Measurements from ENCODE around the gene MAP3K6.

The MAP3K6 gene

DNA sequence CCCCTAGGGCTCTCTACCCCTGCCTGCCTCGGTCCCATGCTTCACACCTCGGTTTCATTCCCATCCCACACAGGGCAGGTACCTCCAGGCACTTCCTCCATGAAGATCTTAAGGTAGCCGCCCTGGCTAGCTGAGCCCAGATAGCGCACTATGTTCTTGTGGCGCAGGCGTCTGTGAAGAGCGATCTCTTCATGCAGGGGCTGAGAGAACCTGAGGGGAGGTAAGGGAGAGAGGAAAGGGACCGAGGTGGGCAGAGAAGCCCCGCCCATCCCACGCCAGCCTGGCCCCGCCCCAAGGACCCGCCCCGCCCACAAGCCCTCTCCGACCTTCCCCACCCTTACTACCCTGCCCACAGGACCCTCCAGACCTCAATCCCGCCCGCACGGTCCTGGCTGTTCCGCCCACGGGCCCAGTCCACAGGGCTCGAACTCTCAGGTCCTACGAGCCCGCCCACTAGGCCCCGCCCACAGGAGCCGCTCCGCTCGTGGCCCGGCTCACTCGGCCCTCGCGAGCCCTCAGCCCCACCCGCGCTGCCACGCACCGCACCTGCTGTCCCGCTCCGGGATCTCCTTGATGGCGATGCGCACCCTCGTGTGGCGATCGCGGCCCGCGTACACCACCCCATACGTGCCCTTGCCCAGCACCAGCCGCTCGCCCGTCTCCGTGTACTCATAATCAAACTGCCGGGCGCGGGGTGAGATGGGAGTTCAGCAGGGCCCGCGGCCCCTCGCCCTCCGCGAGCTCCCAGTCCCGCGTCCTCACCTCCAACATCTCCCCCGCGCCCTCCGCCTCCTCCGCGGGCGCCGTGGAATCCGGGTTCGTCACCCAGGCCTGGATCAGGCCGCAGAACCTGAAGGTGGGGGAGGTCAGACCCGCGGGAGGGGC lies 6.4 kb downstream of the MAP3K6 start:
- Mint-ChIP-seq H3K27me3 (peaks cover 38% of the 10 kb centered on the region), H3K36me3 (ENCODE audit: low read depth) (peaks cover 92% of the 10 kb centered on the region), H3K4me1 (ENCODE audit: low read depth) (peaks cover 49% of the 10 kb centered on the region), H3K27ac (no peak overlapping the region), H3K4me3 (peak overlapping the region; percentile 65), H3K9me3 (no peaks in the 10 kb centered on the region)
- intact Hi-C loops (cut with micrococcal nuclease) = no loop called here

- intact Hi-C loops (cut with micrococcal nuclease) = no loop called here
- peaks cover 43% of the 10 kb centered on the region for H3K4me1 Mint-ChIP-seq (ENCODE audit: low read depth)
- H3K27ac Mint-ChIP-seq = no peak overlapping the region
- H3K9me3 Mint-ChIP-seq = no peaks in the 10 kb centered on the region
- H3K4me3 Mint-ChIP-seq = peak overlapping the region; percentile 65
- H3K27me3 Mint-ChIP-seq = peaks cover 38% of the 10 kb centered on the region
- H3K36me3 Mint-ChIP-seq (ENCODE audit: low read depth) = peaks cover 97% of the 10 kb centered on the region
These were observed 7.0 kb downstream of the MAP3K6 start for GRCh38 chr1:27359822-27360158.

- Mint-ChIP-seq H3K4me1 (ENCODE audit: low read depth) (peaks cover 35% of the 10 kb centered on the region), H3K36me3 (ENCODE audit: low read depth) (peaks cover 95% of the 10 kb centered on the region), H3K27me3 (peaks cover 38% of the 10 kb centered on the region), H3K27ac (no peak overlapping the region), H3K4me3 (no peak overlapping the region), H3K9me3 (no peaks in the 10 kb centered on the region)
- intact Hi-C loops (cut with micrococcal nuclease) = no loop called here
These were observed 7.8 kb downstream of the MAP3K6 start for GRCh38 chr1:27358928-27359313.

DNA sequence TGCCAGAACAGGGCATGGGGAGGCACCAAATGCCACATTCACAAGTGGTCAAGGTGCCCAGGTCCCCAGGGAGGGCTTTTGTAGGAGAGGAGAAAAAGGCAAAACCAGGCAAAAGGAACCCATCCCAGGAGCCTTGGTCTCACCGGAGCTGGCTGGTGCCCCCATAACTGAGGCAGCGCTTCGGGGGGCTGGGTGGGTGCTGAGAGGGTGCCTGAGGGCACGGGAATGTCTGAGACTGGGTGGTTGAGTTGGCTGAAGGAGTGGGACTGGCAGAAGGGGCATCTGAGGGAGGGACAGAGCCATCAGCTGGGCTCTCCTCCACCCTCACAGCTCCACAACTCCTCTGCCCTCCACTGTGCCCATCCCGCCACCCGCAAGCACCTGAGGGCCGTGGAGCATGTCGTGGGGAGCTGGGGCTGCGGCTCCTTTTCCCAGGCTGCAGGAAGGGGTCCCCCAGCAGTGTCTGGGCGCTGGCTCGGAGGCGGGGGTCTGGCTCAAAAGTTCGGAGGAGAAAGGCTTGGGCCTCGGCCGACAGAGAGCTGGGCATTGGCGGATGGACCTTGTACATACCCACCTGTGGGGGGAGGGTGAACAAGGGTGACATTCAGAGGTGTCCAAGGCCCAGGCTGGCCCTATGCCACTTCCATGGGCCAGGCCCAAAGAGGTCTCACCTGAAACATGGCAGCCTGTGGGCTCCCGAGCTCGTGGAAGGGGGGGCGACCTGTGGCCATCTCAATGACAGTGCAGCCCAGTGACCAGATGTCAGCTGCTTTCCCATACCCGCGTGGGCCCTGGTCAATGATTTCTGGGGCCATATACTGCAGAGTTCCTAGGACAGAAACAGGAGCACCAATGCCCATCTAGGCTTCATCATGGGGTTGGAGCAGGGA lies 8.5 kb downstream of the MAP3K6 start:
- peaks cover 95% of the 10 kb centered on the region for H3K36me3 Mint-ChIP-seq (ENCODE audit: low read depth)
- H3K27me3 Mint-ChIP-seq = peaks cover 38% of the 10 kb centered on the region
- no peak overlapping the region for H3K27ac Mint-ChIP-seq
- intact Hi-C loops (cut with micrococcal nuclease) = no loop called here
- H3K4me1 Mint-ChIP-seq (ENCODE audit: low read depth) = peaks cover 35% of the 10 kb centered on the region
- no peaks in the 10 kb centered on the region for H3K9me3 Mint-ChIP-seq
- H3K4me3 Mint-ChIP-seq = no peak overlapping the region

DNA sequence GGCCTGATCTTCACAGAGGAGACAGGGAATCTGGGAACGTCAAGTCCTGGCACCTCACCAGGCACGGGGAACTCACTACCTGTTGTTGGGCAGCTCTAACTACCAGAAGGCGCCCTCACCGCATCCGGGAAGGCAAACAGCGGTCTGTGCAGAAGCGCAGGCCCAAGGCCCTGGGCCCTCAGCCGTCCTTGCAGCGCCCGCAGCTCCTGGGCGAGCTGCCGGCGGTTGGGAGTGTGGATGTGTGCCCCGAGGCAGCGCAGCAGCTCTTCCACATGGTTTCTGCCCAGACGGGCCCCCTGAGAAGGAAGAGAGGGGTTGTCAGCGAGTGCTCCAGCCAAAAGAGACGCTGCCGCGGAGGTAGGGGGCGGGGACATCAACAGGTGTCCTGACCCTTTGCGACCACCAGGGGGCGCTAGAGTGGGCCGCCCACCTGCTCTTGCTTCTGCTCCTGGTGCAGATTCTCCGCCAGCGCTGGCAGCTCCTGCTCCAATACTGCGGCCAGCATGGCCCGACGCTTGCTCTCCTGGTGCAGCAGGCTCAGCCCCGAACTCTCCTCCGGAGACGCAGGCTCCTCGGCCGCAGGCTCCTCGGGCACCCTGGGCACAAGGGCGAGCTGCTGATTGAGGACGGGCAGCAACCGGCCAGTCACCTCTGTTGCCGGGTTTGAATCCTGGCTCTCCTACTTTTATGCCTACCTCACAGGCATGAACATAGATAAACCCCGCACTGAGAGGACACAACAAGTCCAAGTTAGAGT lies 9.3 kb downstream of the MAP3K6 start:
- intact Hi-C loops (cut with micrococcal nuclease) = loop anchor here (1.0 to 2.0 kb wide), 4 partner anchors 8 to 57 kb away; partner anchors contain the start of gene GPR3
- peaks cover 38% of the 10 kb centered on the region for H3K27me3 Mint-ChIP-seq
- no peaks in the 10 kb centered on the region for H3K9me3 Mint-ChIP-seq
- H3K4me1 Mint-ChIP-seq (ENCODE audit: low read depth) = peaks cover 35% of the 10 kb centered on the region
- H3K36me3 Mint-ChIP-seq (ENCODE audit: low read depth) = peaks cover 94% of the 10 kb centered on the region
- no peak overlapping the region for H3K4me3 Mint-ChIP-seq
- no peak overlapping the region for H3K27ac Mint-ChIP-seq

- Mint-ChIP-seq H3K27me3 (peaks cover 36% of the 10 kb centered on the region), H3K36me3 (ENCODE audit: low read depth) (peaks cover 87% of the 10 kb centered on the region), H3K4me3 (no peak overlapping the region), H3K27ac (no peak overlapping the region), H3K9me3 (no peaks in the 10 kb centered on the region), H3K4me1 (ENCODE audit: low read depth) (peaks cover 35% of the 10 kb centered on the region)
- intact Hi-C loops (cut with micrococcal nuclease) = loop anchor here (1.0 to 2.0 kb wide), 4 partner anchors 9 to 56 kb away; partner anchors contain the start of gene GPR3
These were observed 10.0 kb downstream of the MAP3K6 start for GRCh38 chr1:27356619-27357280.

DNA sequence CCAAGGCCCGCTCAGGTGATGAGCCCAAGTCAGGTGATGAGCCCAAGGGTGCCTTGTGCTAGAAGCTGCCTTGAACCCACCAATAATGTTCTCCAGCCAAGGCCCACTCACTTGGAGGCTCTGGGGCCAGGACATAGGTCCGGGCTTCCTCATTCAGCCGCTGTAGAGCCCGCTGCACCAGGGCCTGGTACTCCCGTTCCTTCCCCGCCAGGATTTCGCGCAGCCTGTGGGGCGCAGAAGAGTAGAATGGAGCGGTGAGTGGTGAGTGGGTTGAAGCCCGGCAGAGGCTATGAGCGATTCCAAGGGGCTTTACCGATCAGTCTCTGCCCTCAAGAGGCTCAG lies 10.5 kb downstream of the MAP3K6 start:
- no peak overlapping the region for H3K4me3 Mint-ChIP-seq
- H3K36me3 Mint-ChIP-seq (ENCODE audit: low read depth) = peaks cover 85% of the 10 kb centered on the region
- no peak overlapping the region for H3K27ac Mint-ChIP-seq
- intact Hi-C loops (cut with micrococcal nuclease) = loop anchor here (2.0 kb wide), 1 partner anchor 55 kb away; no protein-coding TSS in a partner anchor
- H3K27me3 Mint-ChIP-seq = peaks cover 35% of the 10 kb centered on the region
- H3K4me1 Mint-ChIP-seq (ENCODE audit: low read depth) = peaks cover 35% of the 10 kb centered on the region
- no peaks in the 10 kb centered on the region for H3K9me3 Mint-ChIP-seq

DNA sequence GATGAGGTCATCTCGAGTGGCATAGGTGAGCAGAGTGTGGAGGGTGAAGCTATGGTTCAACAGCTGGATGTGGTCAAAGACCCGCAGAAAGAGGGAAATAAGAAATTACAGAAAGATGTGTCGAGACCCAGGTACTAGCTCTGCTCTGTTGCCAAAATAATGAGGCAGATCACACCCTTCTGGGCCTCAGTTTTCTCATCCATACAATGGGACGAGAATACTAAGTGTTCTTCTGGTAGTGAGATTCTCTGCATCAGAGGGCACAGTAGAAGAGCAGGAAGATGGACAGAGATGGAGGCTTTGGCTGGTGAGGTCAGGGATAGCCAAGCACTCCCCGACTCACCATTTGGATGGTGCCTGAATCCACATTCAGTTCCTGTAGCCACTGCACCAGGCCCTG lies 11.1 kb downstream of the MAP3K6 start:
- Mint-ChIP-seq H3K4me1 (ENCODE audit: low read depth) (peaks cover 29% of the 10 kb centered on the region), H3K27me3 (peaks cover 30% of the 10 kb centered on the region), H3K9me3 (no peaks in the 10 kb centered on the region), H3K36me3 (ENCODE audit: low read depth) (peaks cover 85% of the 10 kb centered on the region), H3K4me3 (no peak overlapping the region), H3K27ac (no peak overlapping the region)
- intact Hi-C loops (cut with micrococcal nuclease) = loop anchor here (2.0 kb wide), 1 partner anchor 55 kb away; no protein-coding TSS in a partner anchor

- Mint-ChIP-seq H3K9me3 (no peaks in the 10 kb centered on the region), H3K4me1 (ENCODE audit: low read depth) (peaks cover 16% of the 10 kb centered on the region), H3K36me3 (ENCODE audit: low read depth) (peaks cover 73% of the 10 kb centered on the region), H3K4me3 (no peak overlapping the region), H3K27ac (no peak overlapping the region), H3K27me3 (peaks cover 13% of the 10 kb centered on the region)
- intact Hi-C loops (cut with micrococcal nuclease) = no loop called here
These were observed 13.1 kb downstream of the MAP3K6 start for GRCh38 chr1:27353629-27354028.

- Mint-ChIP-seq H3K36me3 (ENCODE audit: low read depth) (peaks cover 69% of the 10 kb centered on the region), H3K4me1 (ENCODE audit: low read depth) (peaks cover 15% of the 10 kb centered on the region), H3K27ac (no peak overlapping the region), H3K9me3 (no peaks in the 10 kb centered on the region), H3K27me3 (peaks cover 10% of the 10 kb centered on the region), H3K4me3 (no peak overlapping the region)
- intact Hi-C loops (cut with micrococcal nuclease) = no loop called here
These were observed 13.6 kb downstream of the MAP3K6 start for GRCh38 chr1:27353166-27353565.

DNA sequence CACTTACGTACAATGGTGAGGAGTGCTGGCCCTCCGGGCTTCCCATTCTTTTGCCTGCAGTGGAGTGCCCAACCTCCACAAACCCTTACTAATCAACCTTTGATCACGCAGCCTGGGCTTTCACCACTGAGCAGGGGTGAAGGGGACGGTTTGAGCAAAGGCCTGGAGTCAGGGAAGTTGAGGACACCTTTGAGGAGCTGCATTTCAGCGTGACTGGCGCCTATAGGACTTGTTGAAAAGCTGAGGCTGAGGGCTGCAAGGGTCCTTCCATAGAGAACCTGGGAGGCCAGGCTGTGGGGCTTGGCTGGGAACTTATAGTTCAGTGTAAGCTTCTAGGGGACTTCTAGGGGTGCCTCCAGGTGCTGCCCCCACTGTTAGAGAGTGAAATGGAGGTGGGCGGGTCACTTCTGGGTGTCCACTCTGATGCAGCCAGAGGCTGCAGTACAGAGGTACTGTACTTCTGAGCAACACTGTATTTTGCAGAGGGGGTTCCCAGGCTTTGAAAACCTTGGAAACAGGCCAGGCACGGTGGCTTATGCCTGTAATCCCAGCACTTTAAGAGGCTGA lies 15.1 kb downstream of the MAP3K6 start:
- Mint-ChIP-seq H3K4me3 (no peak overlapping the region), H3K36me3 (ENCODE audit: low read depth) (peaks cover 53% of the 10 kb centered on the region), H3K9me3 (no peaks in the 10 kb centered on the region), H3K27me3 (peaks cover 5% of the 10 kb centered on the region), H3K27ac (no peak overlapping the region), H3K4me1 (ENCODE audit: low read depth) (peaks cover 11% of the 10 kb centered on the region)
- intact Hi-C loops (cut with micrococcal nuclease) = no loop called here

GRCh38 chr1:27350663-27351540 lies 15.9 kb downstream of the MAP3K6 start:
- Mint-ChIP-seq H3K9me3 (no peaks in the 10 kb centered on the region), H3K4me1 (ENCODE audit: low read depth) (peaks cover 15% of the 10 kb centered on the region), H3K27ac (no peak overlapping the region), H3K36me3 (ENCODE audit: low read depth) (peaks cover 51% of the 10 kb centered on the region), H3K27me3 (peaks cover 5% of the 10 kb centered on the region), H3K4me3 (no peak overlapping the region)
- intact Hi-C loops (cut with micrococcal nuclease) = no loop called here
